WTC11 (cell line): ENCODE measurements around the gene KIRREL3.

Experiments used
- ATF3 ChIP-seq: sonication (generic); formaldehyde crosslinking; conservative IDR thresholded peaks from 2 replicates; pipeline ENCODE4 v1.8.1; 2022; ENCODE audit warnings: mild to moderate bottlenecking, missing genetic modification reagents
- CTCF ChIP-seq: fragments of 200-600 bp; IDR thresholded peaks from 2 replicates; pipeline ENCODE4 v1.8.0; 2022; ENCODE audit warnings: antibody characterized with exemption
- E2F1 ChIP-seq: sonication (generic); formaldehyde crosslinking; IDR thresholded peaks from 2 replicates; pipeline ENCODE4 v1.8.0; 2022; ENCODE audit warnings: mild to moderate bottlenecking, missing genetic modification reagents
- ESRRA ChIP-seq: sonication (generic); formaldehyde crosslinking; IDR thresholded peaks from 2 replicates; pipeline ENCODE4 v1.8.1; 2022; ENCODE audit warnings: mild to moderate bottlenecking, missing genetic modification reagents, borderline replicate concordance
- HMGA2 ChIP-seq: fragments of 250-450 bp; sonication (Bioruptor Pico); IDR thresholded peaks from 2 replicates; pipeline ENCODE4 v1.4.0; 2021; ENCODE audit warnings: mild to moderate bottlenecking, moderate library complexity
- IRF2 ChIP-seq: sonication (generic); formaldehyde crosslinking; IDR thresholded peaks from 2 replicates; pipeline ENCODE4 v1.8.0; 2022; ENCODE audit warnings: low read depth, missing genetic modification reagents, borderline replicate concordance
- MXD4 ChIP-seq: fragments of 250-450 bp; sonication (Bioruptor Pico); IDR thresholded peaks from 2 replicates; pipeline ENCODE4 v1.8.0; 2021; ENCODE audit warnings: mild to moderate bottlenecking, moderate library complexity, borderline replicate concordance
- NR1H2 ChIP-seq: sonication (generic); formaldehyde crosslinking; IDR thresholded peaks from 2 replicates; pipeline ENCODE4 v1.9.0; 2021; ENCODE audit warnings: mild to moderate bottlenecking, moderate library complexity, missing genetic modification reagents
- SMAD4 ChIP-seq: sonication (generic); formaldehyde crosslinking; IDR thresholded peaks from 2 replicates; pipeline ENCODE4 v1.8.0; 2022; ENCODE audit warnings: mild to moderate bottlenecking, missing genetic modification reagents
- SP1 ChIP-seq: sonication (generic); formaldehyde crosslinking; conservative IDR thresholded peaks from 2 replicates; pipeline ENCODE4 v1.8.1; 2022; ENCODE audit warnings: missing genetic modification reagents
- TEAD4 ChIP-seq: sonication (generic); formaldehyde crosslinking; IDR thresholded peaks from 2 replicates; pipeline ENCODE4 v1.8.0; 2022; ENCODE audit warnings: mild to moderate bottlenecking, missing genetic modification reagents
- ZNF396 ChIP-seq: fragments of 250-450 bp; sonication (Bioruptor Pico); IDR thresholded peaks from 2 replicates; pipeline ENCODE4 v1.8.0; 2021; ENCODE audit warnings: mild to moderate bottlenecking, moderate library complexity, borderline replicate concordance
- TF ChIP-seq, protein P1 (sequence below): sonication (generic); formaldehyde crosslinking; IDR thresholded peaks from 2 replicates; pipeline ENCODE4 v1.8.1; 2023; ENCODE audit warnings: mild to moderate bottlenecking, moderate library complexity, missing genetic modification reagents

DNA sequence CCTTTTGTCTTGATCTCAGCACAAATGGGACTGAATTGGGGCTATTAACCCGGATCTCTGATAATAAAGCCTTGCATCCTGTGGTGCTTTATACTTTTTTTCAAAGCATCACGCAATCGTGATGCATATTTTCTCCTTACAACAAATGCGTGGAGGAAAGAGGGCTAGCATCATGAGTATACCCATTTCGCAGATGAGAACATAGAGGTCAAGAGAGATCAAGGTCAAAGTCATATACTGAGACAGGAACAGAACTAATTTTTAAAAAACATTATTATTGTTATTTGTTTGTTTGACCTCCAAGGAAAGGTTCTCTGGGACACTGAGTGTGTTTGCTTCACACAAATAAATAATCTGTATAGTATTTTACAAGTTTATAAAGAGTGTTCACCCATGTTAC lies 453.9 kb downstream of the KIRREL3 start:
- TF ChIP-seq ZNF396 (CRISPR knock-in tag) (no peak), CTCF (no peak), E2F1 (CRISPR knock-in tag) (no peak), IRF2 (CRISPR knock-in tag) (no peak), TEAD4 (CRISPR knock-in tag) (no peak), SMAD4 (CRISPR knock-in tag) (no peak), NR1H2 (no peak), HMGA2 (no peak), SP1 (CRISPR knock-in tag) (no peak), ESRRA (no peak), ATF3 (no peak), MXD4 (CRISPR knock-in tag) (no peak)
- TF ChIP-seq, protein P1, sequence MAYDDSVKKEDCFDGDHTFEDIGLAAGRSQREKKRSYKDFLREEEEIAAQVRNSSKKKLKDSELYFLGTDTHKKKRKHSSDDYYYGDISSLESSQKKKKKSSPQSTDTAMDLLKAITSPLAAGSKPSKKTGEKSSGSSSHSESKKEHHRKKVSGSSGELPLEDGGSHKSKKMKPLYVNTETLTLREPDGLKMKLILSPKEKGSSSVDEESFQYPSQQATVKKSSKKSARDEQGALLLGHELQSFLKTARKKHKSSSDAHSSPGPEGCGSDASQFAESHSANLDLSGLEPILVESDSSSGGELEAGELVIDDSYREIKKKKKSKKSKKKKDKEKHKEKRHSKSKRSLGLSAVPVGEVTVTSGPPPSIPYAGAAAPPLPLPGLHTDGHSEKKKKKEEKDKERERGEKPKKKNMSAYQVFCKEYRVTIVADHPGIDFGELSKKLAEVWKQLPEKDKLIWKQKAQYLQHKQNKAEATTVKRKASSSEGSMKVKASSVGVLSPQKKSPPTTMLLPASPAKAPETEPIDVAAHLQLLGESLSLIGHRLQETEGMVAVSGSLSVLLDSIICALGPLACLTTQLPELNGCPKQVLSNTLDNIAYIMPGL (CRISPR knock-in tag): no peak
